ENCODE measurements around the gene ZNF407. TPM values are rescaled to one million over a fixed set of nuclear protein-coding genes. Genes with fewer than 3 reads are reported as not detected.

The ZNF407 gene
- total and polyA plus RNA-seq, 12 donors: 2.5 to 14.9 (median 12.7) TPM

DNA sequence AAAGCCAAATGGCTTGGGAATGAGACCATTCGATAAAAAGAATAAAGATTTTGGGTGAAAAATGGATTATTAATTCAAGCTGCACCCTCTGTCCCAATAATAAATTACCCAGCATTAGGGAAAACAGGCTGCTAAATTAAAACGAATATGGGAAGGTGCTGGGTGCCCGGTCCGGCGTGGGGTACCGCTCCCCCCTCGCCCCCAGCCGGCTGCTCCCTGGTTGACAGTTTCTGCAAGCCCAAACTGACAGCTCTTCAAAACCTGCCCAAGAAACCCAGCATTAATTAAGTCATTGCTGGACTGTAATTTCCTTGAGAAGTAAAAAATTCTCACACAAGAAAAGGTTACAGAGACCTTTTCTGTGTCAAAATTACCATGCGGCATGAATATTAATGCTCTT lies 512.6 kb downstream of the ZNF407 start:
- intact Hi-C loops (cut with DNase I): no loop called here
- DNase-seq: no peak
- TF ChIP-seq CTCF (IDR thresholded peaks at IDR 0.05): no peak
- Histone ChIP-seq H3K9me3 (no peaks in the 10 kb centered on the region), H3K27ac (no peak overlapping the region), H3K27me3 (peaks cover 0 to 3% (median 0%) of the 10 kb centered on the region in 7 donors), H3K4me3 (no peak overlapping the region), H3K36me3 (no peaks in the 10 kb centered on the region), H3K4me1 (no peaks in the 10 kb centered on the region)
- WGBS, 2 donors: 92 to 96% methylated on average over 9 of the region's 9 CpGs
- no peak for ATAC-seq

DNA sequence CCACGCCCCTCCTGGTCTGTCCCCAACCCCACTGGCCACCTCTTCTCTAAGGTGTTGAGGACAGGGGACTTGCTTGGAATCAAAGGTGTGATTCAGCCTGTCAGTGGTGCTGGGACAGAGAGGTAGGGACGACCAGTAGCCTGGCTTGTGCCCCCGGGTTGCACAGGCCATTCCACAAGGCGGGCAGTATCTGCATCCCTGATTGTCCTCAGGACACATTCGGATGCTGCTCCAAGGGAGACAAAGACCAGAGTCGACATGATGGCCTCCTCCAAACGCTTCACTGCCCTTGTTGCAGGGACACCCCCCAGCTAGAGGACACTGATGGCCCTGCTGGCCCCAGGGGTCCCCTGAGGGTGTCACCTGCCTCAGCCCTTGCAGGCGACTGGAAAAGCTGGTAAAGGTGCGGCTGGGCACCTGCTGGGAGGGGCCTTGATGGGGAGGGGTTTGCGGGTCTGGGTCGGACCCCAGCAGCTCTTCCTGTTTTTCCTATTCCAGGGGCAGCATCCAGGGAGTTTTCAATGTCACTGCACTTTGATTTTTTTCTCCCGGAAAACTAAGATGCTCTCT lies 513.3 kb downstream of the ZNF407 start:
- intact Hi-C loops (cut with DNase I): no loop called here
- no peak for ATAC-seq
- Histone ChIP-seq H3K4me1 (no peaks in the 10 kb centered on the region), H3K36me3 (no peaks in the 10 kb centered on the region), H3K9me3 (no peaks in the 10 kb centered on the region), H3K27ac (no peak overlapping the region), H3K27me3 (peaks cover 0 to 3% (median 0%) of the 10 kb centered on the region in 7 donors), H3K4me3 (no peak overlapping the region)
- 78 to 86% methylated on average over 12 of the region's 12 CpGs for WGBS, 2 donors
- DNase-seq: no peak
- no peak for TF ChIP-seq CTCF (IDR thresholded peaks at IDR 0.05)

DNA sequence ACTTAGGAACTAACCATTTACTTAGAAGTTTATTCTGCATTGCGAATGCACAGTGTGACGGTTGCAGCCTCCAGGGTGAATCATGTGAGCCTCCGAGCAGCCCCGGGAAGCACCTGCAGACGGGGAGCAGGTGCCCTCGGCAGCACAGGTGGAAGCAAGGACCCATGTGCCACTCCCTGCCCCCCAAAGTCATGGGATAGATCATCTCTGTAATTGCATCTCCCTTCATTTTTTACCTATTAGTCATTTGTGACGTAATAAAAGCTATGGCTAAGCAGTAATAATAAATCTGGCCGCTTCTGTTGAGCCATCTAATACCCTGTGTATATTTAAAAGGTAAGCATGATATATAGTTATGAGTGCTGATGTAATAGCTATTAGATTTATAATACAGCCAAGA lies 514.1 kb downstream of the ZNF407 start:
- no peaks in the 10 kb centered on the region for H3K36me3 ChIP-seq
- no peak overlapping the region for H3K27ac ChIP-seq
- no peak overlapping the region for H3K4me3 ChIP-seq
- no peaks in the 10 kb centered on the region for H3K9me3 ChIP-seq
- intact Hi-C loops (cut with DNase I): no loop called here
- 85 to 89% methylated on average over 8 of the region's 8 CpGs for WGBS, 2 donors
- TF ChIP-seq CTCF (IDR thresholded peaks at IDR 0.05): no peak
- no peaks in the 10 kb centered on the region for H3K4me1 ChIP-seq
- ATAC-seq (no peak), DNase-seq (no peak)
- peaks cover 0 to 3% (median 0%) of the 10 kb centered on the region in 7 donors for H3K27me3 ChIP-seq

DNA sequence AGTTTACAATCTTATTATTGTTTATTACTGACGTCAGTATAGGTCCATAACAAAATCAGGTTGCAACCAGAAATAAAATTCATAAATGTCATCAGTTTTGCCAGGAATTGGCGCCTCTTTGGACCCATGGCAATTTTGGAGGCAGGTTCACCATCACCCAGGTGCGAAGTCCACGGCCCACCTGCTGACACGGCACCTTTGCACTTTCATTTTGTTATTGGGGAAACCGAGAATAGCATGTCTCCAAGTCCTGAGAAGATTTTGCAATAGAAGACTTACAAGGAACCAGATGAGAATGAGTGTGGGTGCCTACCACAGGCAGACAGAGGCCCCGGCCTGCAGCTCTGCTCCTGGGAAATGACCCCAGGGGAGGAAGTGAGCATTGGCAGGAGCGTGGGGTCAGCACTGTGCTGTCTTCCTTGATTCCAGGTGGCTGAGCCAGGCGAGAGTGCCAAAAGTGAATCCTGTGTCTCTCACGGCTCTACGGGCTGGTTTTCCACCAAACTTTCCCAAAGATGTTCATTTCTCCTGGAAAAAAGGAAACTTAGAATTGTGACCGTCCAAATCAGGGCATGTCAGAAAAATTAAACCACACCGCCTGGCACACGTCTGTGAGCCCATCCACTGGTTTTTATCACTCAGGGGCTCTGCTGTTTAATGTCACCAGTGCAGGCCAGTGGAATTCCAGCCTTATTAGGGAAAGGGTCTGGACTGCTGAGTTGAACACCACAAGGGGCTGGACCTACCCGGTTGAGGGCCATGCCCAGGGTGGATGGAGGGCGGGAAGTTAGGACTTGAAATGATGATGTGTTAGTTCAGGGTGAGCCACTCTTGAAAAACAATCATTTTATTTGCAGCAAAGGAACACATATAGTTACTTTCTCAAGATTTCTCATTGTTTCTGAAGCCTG lies 514.8 kb downstream of the ZNF407 start:
- TF ChIP-seq CTCF (IDR thresholded peaks at IDR 0.05): no peak
- ATAC-seq (no peak), DNase-seq (no peak)
- no peak overlapping the region for H3K27ac ChIP-seq
- intact Hi-C loops (cut with DNase I): no loop called here
- H3K36me3 ChIP-seq: no peaks in the 10 kb centered on the region
- peaks cover 0 to 3% (median 0%) of the 10 kb centered on the region in 7 donors for H3K27me3 ChIP-seq
- H3K4me1 ChIP-seq: no peaks in the 10 kb centered on the region
- WGBS, 2 donors: 75 to 76% methylated on average over 16 of the region's 16 CpGs
- no peaks in the 10 kb centered on the region for H3K9me3 ChIP-seq
- no peak overlapping the region for H3K4me3 ChIP-seq
